K562 (cell line): Measurements from ENCODE around the gene GCHFR. TPM values are rescaled to one million over a fixed set of nuclear protein-coding genes. Genes with fewer than 3 reads are reported as not detected.

Source experiments
- ARID2 ChIP-seq: fragments of 450-650 bp; IDR thresholded peaks from 2 replicates; pipeline ENCODE4 v1.6.1; 2017; ENCODE audit warnings: antibody characterized with exemption, mild to moderate bottlenecking
- ATF4 ChIP-seq: fragments of 450-650 bp; formaldehyde crosslinking; IDR thresholded peaks from 2 replicates; pipeline ENCODE4 v1.4.0; 2022; ENCODE audit warnings: mild to moderate bottlenecking, moderate library complexity
- CBX1 ChIP-seq: sonication (generic); IDR thresholded peaks from 2 replicates; pipeline ENCODE4 v1.6.1; 2016; ENCODE audit warnings: antibody characterized with exemption, low read depth, mild to moderate bottlenecking
- GABPB1 ChIP-seq: sonication (generic); formaldehyde crosslinking; IDR thresholded peaks from 2 replicates; pipeline ENCODE4 v1.8.0; 2022; ENCODE audit warnings: mild to moderate bottlenecking, missing genetic modification reagents
- HNRNPLL ChIP-seq: fragments of 200-400 bp; formaldehyde crosslinking; IDR thresholded peaks from 2 replicates; pipeline ENCODE4 v1.6.1; 2017; ENCODE audit warnings: low read length, low read depth, mild to moderate bottlenecking; ENCODE audit not compliant: poor library complexity, severe bottlenecking
- KAT8 ChIP-seq: fragments of 450-650 bp; IDR thresholded peaks from 2 replicates; pipeline ENCODE4 v1.6.1; 2016; ENCODE audit warnings: low read depth, mild to moderate bottlenecking
- LCOR ChIP-seq: sonication (generic); formaldehyde crosslinking; IDR thresholded peaks from 2 replicates; pipeline ENCODE4 v1.8.0; 2022; ENCODE audit warnings: mild to moderate bottlenecking, missing genetic modification reagents
- MAFG ChIP-seq: fragments of 450-650 bp; conservative IDR thresholded peaks from 2 replicates; pipeline ENCODE4 v1.6.1; 2016; ENCODE audit warnings: missing genetic modification characterization, missing compliant biosample characterization
- MAFK ChIP-seq: IDR thresholded peaks from 2 replicates; pipeline ENCODE4 v1.6.1; 2011; ENCODE audit warnings: low read length, improper control_type of control experiment
- NFE2L1 ChIP-seq: fragments of 450-650 bp; IDR thresholded peaks from 2 replicates; pipeline ENCODE4 v1.6.1; 2016; ENCODE audit warnings: missing genetic modification characterization, low read depth, mild to moderate bottlenecking, missing compliant biosample characterization, moderate library complexity, borderline replicate concordance
- NFIC ChIP-seq: fragments of 450-650 bp; IDR thresholded peaks from 2 replicates; pipeline ENCODE4 v1.6.1; 2017; ENCODE audit warnings: mild to moderate bottlenecking, inconsistent platforms
- NFXL1 ChIP-seq: fragments of 450-650 bp; formaldehyde crosslinking; IDR thresholded peaks from 2 replicates; pipeline ENCODE4 v1.4.0; 2021; ENCODE audit warnings: mild to moderate bottlenecking
- NR2C1 ChIP-seq, 2 experiments: fragments of 450-650 bp; IDR thresholded peaks; 2 replicates each; pipeline ENCODE4 v1.6.1; 2017; ENCODE audit warnings: mild to moderate bottlenecking in 2 of 2, antibody characterized with exemption in 1 of 2, inconsistent platforms in 1 of 2, missing compliant biosample characterization in 1 of 2, missing genetic modification characterization in 1 of 2
- SMAD1 ChIP-seq: fragments of 150-350 bp; IDR thresholded peaks from 2 replicates; pipeline ENCODE4 v1.6.1; 2014; ENCODE audit warnings: low read length, low read depth; ENCODE audit not compliant: partially characterized antibody
- TCF7 ChIP-seq: sonication (generic); IDR thresholded peaks from 2 replicates; pipeline ENCODE4 v1.6.1; 2016; ENCODE audit warnings: antibody characterized with exemption, borderline replicate concordance
- XRCC5 ChIP-seq: fragments of 200-400 bp; formaldehyde crosslinking; IDR thresholded peaks from 2 replicates; pipeline ENCODE4 v1.6.1; 2017; ENCODE audit warnings: low read depth, mild to moderate bottlenecking, low read length
- ZFP1 ChIP-seq: fragments of 450-650 bp; formaldehyde crosslinking; IDR thresholded peaks from 2 replicates; pipeline ENCODE4 v1.4.0; 2020; ENCODE audit warnings: mild to moderate bottlenecking, mixed read lengths
- ZFP36 ChIP-seq: fragments of 150-350 bp; IDR thresholded peaks from 2 replicates; pipeline ENCODE4 v1.6.1; 2018; ENCODE audit warnings: low read length, low read depth; ENCODE audit not compliant: partially characterized antibody
- ZNF133 ChIP-seq: fragments of 250-450 bp; sonication (Bioruptor Pico); IDR thresholded peaks from 2 replicates; pipeline ENCODE4 v1.4.0; 2020; ENCODE audit warnings: mild to moderate bottlenecking
- ZNF174 ChIP-seq: fragments of 250-450 bp; sonication (Bioruptor Pico); IDR thresholded peaks from 2 replicates; pipeline ENCODE4 v1.4.0; 2020; ENCODE audit warnings: mild to moderate bottlenecking
- ZNF263 ChIP-seq: sonication (generic); formaldehyde crosslinking; IDR thresholded peaks from 2 replicates; pipeline ENCODE4 v1.8.0; 2022; ENCODE audit warnings: mild to moderate bottlenecking, missing genetic modification reagents, borderline replicate concordance
- ZNF316 ChIP-seq: fragments of 450-650 bp; IDR thresholded peaks from 2 replicates; pipeline ENCODE4 v1.6.1; 2016
- polyA plus RNA-seq, 8 experiments: library from polyadenylated mRNA; depleted of rRNA in 4 of 8; stranded (reverse) in 5 of 8; unstranded in 3 of 8; fragments of >200 nt; fragmentation: Nextera tagmentation in 2 of 8; fragmentation: Illumina TruSeq in 1 of 8; extraction: Ambion mirVana in 2 of 8; extraction: Trizol in 1 of 8; gene quantifications; 2 replicates each; pipeline versions ENCODE4 v1.2.1 to v1.2.3, GENCODE V29; 2011 to 2014; ENCODE audit warnings: inconsistent platforms in 1 of 8, missing spikeins in 1 of 8
- total RNA-seq, 7 experiments: library from RNA; depleted of rRNA in 6 of 7; stranded (reverse); fragments of >200 nt in 6 of 7; fragmentation: Illumina TruSeq in 2 of 7; extraction: Trizol in 2 of 7; gene quantifications; 2 replicates each; pipeline versions ENCODE4 v1.2.1 to v1.2.3, GENCODE V29; 2011 to 2021; ENCODE audit warnings: low replicate concordance in 1 of 7
- TF ChIP-seq, protein P1 (sequence below): fragments of 450-650 bp; formaldehyde crosslinking; IDR thresholded peaks from 2 replicates; pipeline ENCODE4 v1.4.0; 2022; ENCODE audit warnings: missing genetic modification characterization

The GCHFR gene
- total and polyA plus RNA-seq, 9 of the 15 experiments (the other 6 are each of a cell fraction or from before 2014, with no cell fraction given), result 8.7 to 83.5 (median 20.8) TPM

DNA sequence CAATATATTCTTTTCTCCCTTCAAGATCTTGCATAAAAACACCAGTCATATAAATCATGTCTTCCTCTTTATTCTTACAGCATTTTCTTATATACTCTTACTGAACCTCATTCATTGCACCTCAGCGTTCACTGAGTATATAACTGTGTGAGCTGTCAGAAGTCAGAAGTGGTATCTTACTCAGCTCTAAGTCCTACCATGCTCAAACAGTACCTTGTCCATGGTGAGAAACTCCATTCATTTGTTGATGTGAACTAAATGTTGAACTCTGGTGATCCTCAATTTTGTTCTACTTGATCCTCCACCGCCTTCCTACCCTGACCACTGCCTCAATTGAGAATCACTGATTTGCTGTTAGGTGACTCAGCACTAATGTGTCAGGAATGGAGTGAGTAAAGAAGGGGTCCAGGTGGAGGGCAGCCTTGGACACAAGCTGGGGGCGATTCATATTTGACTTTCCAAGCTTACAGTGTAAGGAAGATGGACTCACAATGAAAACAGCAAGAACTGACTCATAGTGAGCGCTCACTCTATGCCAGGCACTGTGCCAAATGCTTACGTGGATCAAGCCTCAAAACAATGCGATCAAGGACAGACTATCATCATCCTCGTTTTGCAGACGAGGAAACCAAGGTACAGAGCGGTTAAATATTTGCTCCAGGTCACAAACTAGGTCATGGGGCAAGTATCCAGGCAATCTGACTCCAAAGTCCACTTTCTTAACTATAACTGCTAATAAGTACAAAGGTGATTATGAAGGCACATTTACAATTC, 29.5 kb downstream of the GCHFR start (continued):
- peak; percentile 79 for TF ChIP-seq ZNF316
- no peak for TF ChIP-seq ARID2
- TF ChIP-seq NR2C1 (IDR thresholded peaks at IDR 0.05), result no peak
- no peak for TF ChIP-seq NR2C1 (tag; IDR thresholded peaks at IDR 0.05)
- TF ChIP-seq, protein P1, sequence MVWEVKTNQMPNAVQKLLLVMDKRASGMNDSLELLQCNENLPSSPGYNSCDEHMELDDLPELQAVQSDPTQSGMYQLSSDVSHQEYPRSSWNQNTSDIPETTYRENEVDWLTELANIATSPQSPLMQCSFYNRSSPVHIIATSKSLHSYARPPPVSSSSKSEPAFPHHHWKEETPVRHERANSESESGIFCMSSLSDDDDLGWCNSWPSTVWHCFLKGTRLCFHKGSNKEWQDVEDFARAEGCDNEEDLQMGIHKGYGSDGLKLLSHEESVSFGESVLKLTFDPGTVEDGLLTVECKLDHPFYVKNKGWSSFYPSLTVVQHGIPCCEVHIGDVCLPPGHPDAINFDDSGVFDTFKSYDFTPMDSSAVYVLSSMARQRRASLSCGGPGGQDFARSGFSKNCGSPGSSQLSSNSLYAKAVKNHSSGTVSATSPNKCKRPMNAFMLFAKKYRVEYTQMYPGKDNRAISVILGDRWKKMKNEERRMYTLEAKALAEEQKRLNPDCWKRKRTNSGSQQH (CRISPR knock-in tag), result no peak
- no peak for TF ChIP-seq ZNF263 (CRISPR knock-in tag)
- TF ChIP-seq ZFP1, result no peak
- TF ChIP-seq SMAD1, result no peak
- no peak for TF ChIP-seq CBX1
- no peak for TF ChIP-seq ZNF174 (CRISPR knock-in tag)
- no peak for TF ChIP-seq XRCC5
- TF ChIP-seq ATF4, result no peak
- TF ChIP-seq NFXL1 (CRISPR knock-in tag), result no peak
- TF ChIP-seq TCF7, result no peak
- no peak for TF ChIP-seq KAT8
- no peak for TF ChIP-seq LCOR (CRISPR knock-in tag)
- no peak for TF ChIP-seq HNRNPLL
- TF ChIP-seq NFIC, result peak; percentile 85
- no peak for TF ChIP-seq ZFP36
- TF ChIP-seq MAFK, result peak; percentile 51
- TF ChIP-seq NFE2L1 (tag), result peak; percentile 48; the same call in 1 of the 2 replicates
- peak; percentile 78 for TF ChIP-seq MAFG (tag)
- TF ChIP-seq ZNF133 (CRISPR knock-in tag), result no peak
- TF ChIP-seq GABPB1, result no peak
- TF ChIP-seq, all 486 proteins: peak for 12
